ENCODE results near the gene SNX14. TPM values are rescaled to one million over a fixed set of nuclear protein-coding genes. Genes with fewer than 3 reads are reported as not detected.
"Not testable (repeated sequence)": the region's sequence is repeated elsewhere in the genome, so short reads cannot be mapped to it uniquely, and the experiment has no call there.

SNX14 gene
- total and polyA plus RNA-seq, 2 donors (not counting 3 experiments of a cell fraction or from before 2014, with no cell fraction given): 41.3 to 74.3 TPM

- CTCF ChIA-PET: interaction anchor here (0.7 to 4.5 kb wide), 32 partner anchors 10 to 1002 kb away, joined by 3 to 49 read pairs (median 4); partner anchors contain the start of genes NT5E and SNX14
- FAIRE-seq: peak; percentile 42
- BruUV-seq (replicated peaks): no TSS peak
- Histone ChIP-seq H3K36me3 (ENCODE audit: control insufficient read depth in 2 of 2, extremely low read depth in 1 of 2, insufficient read depth in 2 of 2, low read length in 2 of 2) (peaks cover 2 to 9% of the 10 kb centered on the region in 2 experiments), H3K9me1 (replicated peaks; ENCODE audit: control insufficient read depth, extremely low read depth, insufficient read depth, low read length) (no peaks in the 10 kb centered on the region), H3K4me1 (ENCODE audit: control insufficient read depth, extremely low read depth, insufficient read depth, low read length) (no peaks in the 10 kb centered on the region), H3K27ac (ENCODE audit: insufficient read depth, low read depth, low read length) (no peak overlapping the region), H3K4me2 (ENCODE audit: insufficient read depth, low read length) (no peak overlapping the region), H4K20me1 (replicated peaks; ENCODE audit: control insufficient read depth, extremely low read depth, insufficient read depth, low read length) (no peaks in the 10 kb centered on the region), H3K27me3 (ENCODE audit: control insufficient read depth in 2 of 2, insufficient read depth in 2 of 2, low read length in 2 of 2) (no peaks in the 10 kb centered on the region), H3K9me3 (replicated peaks; ENCODE audit: control insufficient read depth, insufficient read depth, low read length) (no peaks in the 10 kb centered on the region), H3K79me2 (ENCODE audit: control insufficient read depth, insufficient read depth, low read length) (no peaks in the 10 kb centered on the region), H3K9ac (replicated peaks; ENCODE audit: extremely low read depth, insufficient read depth, low read length) (no peak overlapping the region), H2AFZ (ENCODE audit: low read depth, low read length) (no peak overlapping the region), H3K4me3 (replicated peaks in 1 of 3; ENCODE audit: insufficient read depth in 1 of 3, low read depth in 1 of 3, low read length in 3 of 3) (no peak overlapping the region)
- TF ChIP-seq POLR2A (IDR thresholded peaks at IDR 0.05; ENCODE audit: low read depth, low read length): no peak
- no peak for TF ChIP-seq JUN (IDR thresholded peaks at IDR 0.05; ENCODE audit: borderline replicate concordance, insufficient read depth, insufficient read length, low read depth)
- TF ChIP-seq EZH2 (IDR thresholded peaks at IDR 0.05; ENCODE audit: borderline replicate concordance, low read depth, low read length, severe bottlenecking): no peak
- TF ChIP-seq MYC (IDR thresholded peaks at IDR 0.05; ENCODE audit: low read depth, low read length): no peak
- no peak for TF ChIP-seq FOS (IDR thresholded peaks at IDR 0.05; ENCODE audit: borderline replicate concordance, insufficient read depth, low read length)
- no peak for TF ChIP-seq POLR2AphosphoS5 (IDR thresholded peaks at IDR 0.05; ENCODE audit: insufficient read depth, low read depth, low read length)
- no peak for TF ChIP-seq GATA2 (IDR thresholded peaks at IDR 0.05; ENCODE audit: insufficient read depth, insufficient read length, low read depth, low read length)
- TF ChIP-seq CTCF (IDR thresholded peaks at IDR 0.05; ENCODE audit: extremely low read depth in 1 of 2, insufficient read depth in 1 of 2, low read depth in 1 of 2, low read length in 2 of 2): peak in 1 of 2 donors; percentile 34
- no peak for TF ChIP-seq MAX (IDR thresholded peaks at IDR 0.05; ENCODE audit: insufficient read depth, insufficient read length)
- intact Hi-C loops (cut with micrococcal nuclease) (loop anchor here (1.0 to 2.0 kb wide), 2 partner anchors 54 to 182 kb away; no protein-coding TSS in a partner anchor), dilution Hi-C loops (cut with MboI; ENCODE audit: extremely low pct_ligation_motif_present, low sequenced_read_pairs) (no loop called here)
- peak; percentile 32 for DNase-seq (ENCODE audit: low read depth, low spot score)
- POLR2A ChIA-PET: interaction anchor here (2.2 kb wide), 1 partner anchor 141 kb away, joined by 5 read pairs; no protein-coding TSS in a partner anchor
Observed at GRCh38 chr6:85537055-85537494, 56.6 kb downstream of the SNX14 start.

GRCh38 chr6:85524281-85524680, 69.4 kb downstream of the SNX14 start:
- BruUV-seq (replicated peaks); FAIRE-seq; DNase-seq (ENCODE audit: low read depth, low spot score); H3K9ac ChIP-seq (replicated peaks; ENCODE audit: extremely low read depth, insufficient read depth, low read length); H3K36me3 ChIP-seq (ENCODE audit: control insufficient read depth in 2 of 2, extremely low read depth in 1 of 2, insufficient read depth in 2 of 2, low read length in 2 of 2); H2AFZ ChIP-seq (ENCODE audit: low read depth, low read length); H3K4me3 ChIP-seq (replicated peaks in 1 of 3; ENCODE audit: insufficient read depth in 1 of 3, low read depth in 1 of 3, low read length in 3 of 3); POLR2A ChIA-PET; H3K4me1 ChIP-seq (ENCODE audit: control insufficient read depth, extremely low read depth, insufficient read depth, low read length); H3K27me3 ChIP-seq (ENCODE audit: control insufficient read depth in 2 of 2, insufficient read depth in 2 of 2, low read length in 2 of 2); H3K9me1 ChIP-seq (replicated peaks; ENCODE audit: control insufficient read depth, extremely low read depth, insufficient read depth, low read length); H3K9me3 ChIP-seq (replicated peaks; ENCODE audit: control insufficient read depth, insufficient read depth, low read length); intact Hi-C loops (cut with micrococcal nuclease); H3K27ac ChIP-seq (ENCODE audit: insufficient read depth, low read depth, low read length); H3K79me2 ChIP-seq (ENCODE audit: control insufficient read depth, insufficient read depth, low read length); H3K4me2 ChIP-seq (ENCODE audit: insufficient read depth, low read length); dilution Hi-C loops (cut with MboI; ENCODE audit: extremely low pct_ligation_motif_present, low sequenced_read_pairs); H4K20me1 ChIP-seq (replicated peaks; ENCODE audit: control insufficient read depth, extremely low read depth, insufficient read depth, low read length): not testable (repeated sequence)
- CTCF ChIA-PET: interaction anchor here (1.0 to 5.8 kb wide), 3 partner anchors 13 to 19 kb away, joined by 3 to 34 read pairs (median 9); no protein-coding TSS in a partner anchor

Data from endothelial cell of umbilical vein (primary cell).